HG02610 (cell line): Measurements from ENCODE around the gene PHKA2.
"Not testable (repeated sequence)": the region's sequence is repeated elsewhere in the genome, so short reads cannot be mapped to it uniquely, and the experiment has no call there.

Experiments used
- ATAC-seq: cut with Tn5 transposase; IDR thresholded peaks from one replicate; pipeline ENCODE4 v1.9.1; 2021; ENCODE audit warnings: mild to moderate bottlenecking, moderate library complexity; ENCODE audit not compliant: unreplicated experiment

Gene PHKA2

GRCh38 chrX:18980262-18980661, 3.7 kb downstream of the PHKA2 start:
- ATAC-seq, result not testable (repeated sequence)

GRCh38 chrX:18974993-18975392, 8.9 kb downstream of the PHKA2 start:
- no peak for ATAC-seq

- no peak for ATAC-seq
Observed at GRCh38 chrX:18973527-18974192, 10.3 kb downstream of the PHKA2 start.

- no peak for ATAC-seq
Observed at GRCh38 chrX:18971506-18971905, 12.4 kb downstream of the PHKA2 start.

- ATAC-seq, result no peak
Observed at GRCh38 chrX:18970465-18970864, 13.4 kb downstream of the PHKA2 start.

- ATAC-seq, result no peak
Observed at GRCh38 chrX:18966624-18967023, 17.3 kb downstream of the PHKA2 start.

- ATAC-seq, result no peak
Observed at GRCh38 chrX:18964901-18965300, 19.0 kb downstream of the PHKA2 start.

- ATAC-seq, result no peak
Observed at GRCh38 chrX:18964026-18964425, 19.9 kb downstream of the PHKA2 start.

GRCh38 chrX:18962329-18962728, 21.6 kb downstream of the PHKA2 start:
- ATAC-seq, result no peak

- ATAC-seq, result no peak
Observed at GRCh38 chrX:18961686-18962085, 22.2 kb downstream of the PHKA2 start.

GRCh38 chrX:18956303-18957032, 27.4 kb downstream of the PHKA2 start:
- ATAC-seq, result no peak

GRCh38 chrX:18955676-18956075, 28.2 kb downstream of the PHKA2 start:
- ATAC-seq, result no peak

GRCh38 chrX:18951032-18951431, 32.9 kb downstream of the PHKA2 start:
- no peak for ATAC-seq

GRCh38 chrX:18949944-18950301, 34.0 kb downstream of the PHKA2 start:
- no peak for ATAC-seq

GRCh38 chrX:18949291-18949943, 34.5 kb downstream of the PHKA2 start:
- no peak for ATAC-seq

GRCh38 chrX:18946611-18947010, 37.3 kb downstream of the PHKA2 start:
- ATAC-seq, result no peak

GRCh38 chrX:18946157-18946556, 37.8 kb downstream of the PHKA2 start:
- ATAC-seq, result no peak

GRCh38 chrX:18945483-18945882, 38.4 kb downstream of the PHKA2 start:
- no peak for ATAC-seq

- no peak for ATAC-seq
Observed at GRCh38 chrX:18944482-18944881, 39.4 kb downstream of the PHKA2 start.

- no peak for ATAC-seq
Observed at GRCh38 chrX:18941896-18942295, 42.0 kb downstream of the PHKA2 start.

GRCh38 chrX:18938710-18939109, 45.2 kb downstream of the PHKA2 start:
- ATAC-seq, result no peak

- no peak for ATAC-seq
Observed at GRCh38 chrX:18937173-18937572, 46.7 kb downstream of the PHKA2 start.
